Measurements from ENCODE around the gene LILRA5.
"Not testable (repeated sequence)": the region's sequence is repeated elsewhere in the genome, so short reads cannot be mapped to it uniquely, and the experiment has no call there.

Gene LILRA5

DNA sequence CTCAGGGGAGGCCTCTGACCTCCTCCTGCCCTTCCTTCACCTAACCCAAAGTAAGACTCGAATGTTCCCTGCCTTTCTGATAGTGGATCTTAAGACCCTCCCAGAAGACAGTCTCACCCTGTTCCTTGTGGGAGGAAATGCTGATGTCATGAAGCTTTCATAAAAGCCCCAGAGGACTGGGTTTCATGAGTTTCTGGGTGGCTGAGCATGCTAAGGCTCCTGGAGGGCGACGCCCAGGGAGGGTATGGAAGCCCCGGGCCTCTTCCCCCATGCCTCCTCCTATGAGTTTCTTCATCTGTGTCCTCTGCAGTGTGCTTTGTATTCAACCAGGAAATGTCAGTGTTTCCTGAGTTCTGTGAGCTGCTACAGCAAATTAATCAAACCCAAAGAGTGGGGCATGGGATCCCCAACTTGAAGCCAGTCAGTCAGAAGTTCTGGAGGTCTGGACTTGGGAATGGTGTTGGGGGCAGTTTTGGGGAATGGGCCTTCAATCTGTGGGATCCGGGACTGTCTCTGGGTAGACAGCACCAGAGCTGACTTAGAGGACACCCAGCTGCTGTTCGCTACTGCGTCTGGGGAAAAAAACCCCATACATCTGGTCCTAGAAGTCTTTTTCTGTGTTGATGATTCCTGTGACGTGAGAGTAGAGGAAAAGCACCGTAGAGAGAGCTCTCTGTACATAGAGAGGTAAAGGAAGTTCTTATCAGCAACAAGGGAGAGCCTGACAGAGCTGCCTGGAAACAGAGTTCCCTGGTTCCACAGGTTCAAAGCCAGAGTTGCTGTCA lies 30.1 kb downstream of the LILRA5 start:
- TF ChIP-seq, protein P1, sequence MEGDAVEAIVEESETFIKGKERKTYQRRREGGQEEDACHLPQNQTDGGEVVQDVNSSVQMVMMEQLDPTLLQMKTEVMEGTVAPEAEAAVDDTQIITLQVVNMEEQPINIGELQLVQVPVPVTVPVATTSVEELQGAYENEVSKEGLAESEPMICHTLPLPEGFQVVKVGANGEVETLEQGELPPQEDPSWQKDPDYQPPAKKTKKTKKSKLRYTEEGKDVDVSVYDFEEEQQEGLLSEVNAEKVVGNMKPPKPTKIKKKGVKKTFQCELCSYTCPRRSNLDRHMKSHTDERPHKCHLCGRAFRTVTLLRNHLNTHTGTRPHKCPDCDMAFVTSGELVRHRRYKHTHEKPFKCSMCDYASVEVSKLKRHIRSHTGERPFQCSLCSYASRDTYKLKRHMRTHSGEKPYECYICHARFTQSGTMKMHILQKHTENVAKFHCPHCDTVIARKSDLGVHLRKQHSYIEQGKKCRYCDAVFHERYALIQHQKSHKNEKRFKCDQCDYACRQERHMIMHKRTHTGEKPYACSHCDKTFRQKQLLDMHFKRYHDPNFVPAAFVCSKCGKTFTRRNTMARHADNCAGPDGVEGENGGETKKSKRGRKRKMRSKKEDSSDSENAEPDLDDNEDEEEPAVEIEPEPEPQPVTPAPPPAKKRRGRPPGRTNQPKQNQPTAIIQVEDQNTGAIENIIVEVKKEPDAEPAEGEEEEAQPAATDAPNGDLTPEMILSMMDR (IDR thresholded peaks at IDR 0.05; ENCODE audit: insufficient read depth, low read depth, low read length, missing control alignments), result no peak
- no peak overlapping the region for H3K4me3 ChIP-seq (ENCODE audit: low read depth, low read length)
- peak; percentile 5 for DNase-seq (ENCODE audit: low read depth)

DNA sequence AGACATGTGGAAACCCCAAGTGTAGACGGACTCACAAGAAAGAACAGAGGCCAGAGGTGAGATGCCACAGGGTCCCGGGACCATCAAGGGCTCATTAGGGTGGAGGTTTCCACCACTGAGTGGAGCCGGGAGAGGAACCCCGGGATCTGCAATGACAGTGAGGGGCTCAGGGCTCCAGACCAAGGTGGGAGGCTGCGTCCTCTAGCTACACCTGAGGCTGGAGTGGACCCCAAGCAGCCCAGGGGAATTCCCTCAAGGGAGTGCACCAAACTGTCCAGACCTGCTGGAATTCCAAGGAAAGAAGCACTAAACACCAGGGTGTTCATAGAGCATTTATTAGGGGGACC lies 31.3 kb downstream of the LILRA5 start:
- DNase-seq (ENCODE audit: low read depth); H3K4me3 ChIP-seq (ENCODE audit: low read depth, low read length): not testable (repeated sequence)

DNA sequence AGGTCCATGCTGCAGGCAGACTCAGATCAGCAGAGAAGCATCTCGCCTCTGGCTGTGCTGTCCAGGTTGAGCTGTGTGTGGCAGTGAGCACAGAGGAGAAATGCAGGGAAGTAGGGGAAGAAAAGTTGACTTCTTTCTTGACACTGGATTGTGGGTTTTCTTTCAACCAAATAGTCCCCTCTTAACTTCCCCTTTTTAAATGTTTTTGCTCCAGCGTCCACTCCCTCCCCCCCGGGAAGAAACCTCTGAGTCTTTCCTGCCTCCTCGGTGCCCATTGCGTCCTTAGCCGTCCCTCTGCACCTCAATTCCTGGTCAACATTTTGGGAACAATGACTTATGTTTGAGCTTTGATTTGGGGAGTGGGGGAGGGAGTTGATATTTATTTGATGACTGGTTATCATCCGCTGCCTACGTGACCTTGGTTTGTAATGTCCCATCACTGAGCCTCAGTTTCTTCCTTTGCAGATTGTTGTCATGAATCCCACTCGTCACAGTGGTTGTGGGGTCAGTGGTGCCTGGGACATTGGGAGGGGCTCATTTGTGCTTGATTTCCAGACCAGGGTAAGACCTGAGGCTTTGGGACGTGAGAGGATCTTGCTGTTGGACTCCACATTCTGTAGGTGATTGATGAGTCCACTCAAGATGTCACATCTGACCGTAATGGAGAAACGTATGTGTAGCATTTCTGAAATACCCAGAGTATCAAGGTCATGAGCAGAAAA lies 31.8 kb downstream of the LILRA5 start, which contains the start of gene LILRB2:
Gene LILRB2 (minus strand): TSS at position 104 of the 722 bp plus-strand sequence. CDS start 614 bp downstream, outside the sequence.
- no peak for DNase-seq (ENCODE audit: low read depth)
- H3K4me3 ChIP-seq (ENCODE audit: low read depth, low read length), result no peak within 1 kb of the TSS
- TF ChIP-seq, protein P1 (IDR thresholded peaks at IDR 0.05; ENCODE audit: insufficient read depth, low read depth, low read length, missing control alignments), result no peak

DNA sequence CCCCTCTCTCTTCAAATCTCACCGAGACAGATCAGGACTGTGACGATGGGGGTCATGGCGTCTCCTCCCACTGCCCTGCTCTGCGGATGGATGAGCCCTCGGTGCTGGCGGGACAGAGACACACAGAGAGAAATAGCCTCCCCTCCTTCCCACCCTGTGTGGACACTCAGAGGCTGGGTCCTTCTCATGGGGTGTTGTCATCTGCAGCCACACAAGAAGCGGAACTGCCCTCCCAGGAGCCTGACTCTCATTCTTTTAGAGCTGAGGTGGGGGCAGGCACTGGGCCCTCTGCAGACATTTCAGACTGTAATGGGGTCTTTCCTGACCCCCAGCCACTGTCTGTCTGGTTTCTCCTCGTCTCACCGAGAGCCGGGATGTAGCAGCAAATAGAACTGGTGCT lies 32.5 kb downstream of the LILRA5 start:
- H3K4me3 ChIP-seq (ENCODE audit: low read depth, low read length); DNase-seq (ENCODE audit: low read depth): not testable (repeated sequence)

DNA sequence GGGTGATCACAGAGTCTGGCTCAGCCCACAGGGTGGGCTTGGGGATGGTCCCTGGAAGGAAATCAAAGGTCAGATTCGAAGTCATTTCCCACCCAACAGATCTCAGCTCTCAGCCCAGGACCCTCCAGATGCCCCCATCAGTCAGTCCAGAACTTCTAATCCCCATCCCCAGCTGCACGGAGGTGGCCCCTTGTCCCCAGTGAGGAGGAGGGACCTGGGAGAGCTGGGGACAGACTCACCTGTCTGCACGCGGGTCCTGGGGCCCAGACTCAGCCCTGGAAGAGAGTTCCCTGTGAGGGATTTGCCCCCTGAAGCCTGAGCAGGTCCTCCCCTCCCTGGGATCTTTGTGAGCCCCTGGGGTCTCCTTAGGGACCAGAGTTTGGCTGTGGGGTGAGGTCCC lies 32.9 kb downstream of the LILRA5 start:
- not testable (repeated sequence) for H3K4me3 ChIP-seq (ENCODE audit: low read depth, low read length); DNase-seq (ENCODE audit: low read depth)

DNA sequence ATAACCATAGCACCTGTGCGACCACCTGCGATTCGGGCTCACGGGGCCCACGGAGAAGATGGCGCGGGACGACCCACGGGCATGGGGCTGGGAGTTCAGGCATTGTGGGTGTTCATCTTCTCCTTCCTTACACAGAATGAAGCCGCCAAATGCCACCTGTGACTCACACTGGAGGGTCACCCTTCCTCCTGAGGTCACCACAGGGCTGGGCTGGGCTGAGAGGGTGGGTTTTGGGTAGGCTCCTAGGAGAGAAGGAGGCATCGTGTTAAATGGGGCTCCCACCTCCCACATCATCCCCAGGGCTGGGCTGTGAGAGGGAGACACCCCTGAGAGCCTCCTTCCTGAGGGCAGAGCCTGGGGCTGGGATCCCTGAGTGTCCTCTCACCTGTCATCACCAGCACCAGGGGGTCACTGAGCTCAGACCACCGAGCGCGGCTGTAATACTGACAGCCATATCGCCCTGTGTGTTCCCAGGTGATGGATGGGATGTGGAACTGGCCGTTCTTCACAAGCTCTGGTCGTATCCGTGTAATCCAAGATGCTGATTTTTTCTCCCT lies 33.5 kb downstream of the LILRA5 start:
- TF ChIP-seq, protein P1 (IDR thresholded peaks at IDR 0.05; ENCODE audit: insufficient read depth, low read depth, low read length, missing control alignments), result no peak
- H3K4me3 ChIP-seq (ENCODE audit: low read depth, low read length), result no peak overlapping the region
- no peak for DNase-seq (ENCODE audit: low read depth)

DNA sequence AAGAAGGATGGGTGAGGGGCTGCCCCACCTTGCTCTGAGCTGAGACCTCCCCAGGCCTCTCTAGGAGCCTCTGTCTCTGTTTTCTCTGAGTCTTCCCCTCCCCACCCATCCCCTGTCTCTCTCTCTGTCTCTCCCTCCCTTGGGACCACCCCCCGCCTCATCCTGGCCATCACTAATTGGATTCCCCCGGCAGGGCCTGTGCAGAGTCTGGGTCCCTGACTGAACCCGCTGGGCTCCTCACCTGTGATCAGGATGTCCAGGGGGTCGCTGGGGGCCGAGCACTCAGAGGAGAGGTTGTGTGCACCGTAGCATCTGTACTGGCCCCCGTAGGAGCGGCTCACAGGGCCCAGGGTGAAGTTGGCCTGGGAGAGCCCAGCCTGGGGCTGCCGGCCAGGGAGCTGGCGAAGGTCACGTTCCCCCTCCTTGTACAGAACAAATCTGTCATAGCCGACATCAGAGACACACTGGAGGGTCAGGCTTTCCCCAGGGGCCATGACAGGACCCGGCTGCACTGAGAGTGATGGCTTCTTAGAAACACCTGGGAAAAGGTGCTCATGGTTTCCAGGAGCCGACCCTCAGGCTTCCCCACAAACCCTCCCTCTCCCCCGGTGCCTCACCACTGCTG lies 34.3 kb downstream of the LILRA5 start:
- not testable (repeated sequence) for DNase-seq (ENCODE audit: low read depth); H3K4me3 ChIP-seq (ENCODE audit: low read depth, low read length)

DNA sequence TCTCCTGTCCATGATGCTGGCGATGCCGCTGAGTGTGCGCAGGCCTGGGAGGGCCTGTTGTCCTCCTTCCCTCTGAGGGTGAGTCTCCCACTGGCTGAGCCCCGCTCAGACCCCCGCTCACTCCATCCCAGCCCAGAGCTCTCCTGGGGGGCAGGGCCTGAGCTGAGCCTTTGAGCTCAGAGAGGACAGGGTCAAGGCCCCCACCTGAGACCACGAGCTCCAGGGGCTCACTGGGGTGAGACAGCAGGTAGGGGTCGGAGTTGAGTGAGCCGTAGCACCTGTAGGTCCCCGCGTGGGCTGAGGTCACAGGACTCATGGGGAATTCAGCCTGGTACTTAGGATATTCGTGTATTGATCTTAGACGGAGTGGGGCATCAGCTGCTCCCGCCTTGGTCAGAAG lies 34.9 kb downstream of the LILRA5 start:
- not testable (repeated sequence) for H3K4me3 ChIP-seq (ENCODE audit: low read depth, low read length); DNase-seq (ENCODE audit: low read depth)

DNA sequence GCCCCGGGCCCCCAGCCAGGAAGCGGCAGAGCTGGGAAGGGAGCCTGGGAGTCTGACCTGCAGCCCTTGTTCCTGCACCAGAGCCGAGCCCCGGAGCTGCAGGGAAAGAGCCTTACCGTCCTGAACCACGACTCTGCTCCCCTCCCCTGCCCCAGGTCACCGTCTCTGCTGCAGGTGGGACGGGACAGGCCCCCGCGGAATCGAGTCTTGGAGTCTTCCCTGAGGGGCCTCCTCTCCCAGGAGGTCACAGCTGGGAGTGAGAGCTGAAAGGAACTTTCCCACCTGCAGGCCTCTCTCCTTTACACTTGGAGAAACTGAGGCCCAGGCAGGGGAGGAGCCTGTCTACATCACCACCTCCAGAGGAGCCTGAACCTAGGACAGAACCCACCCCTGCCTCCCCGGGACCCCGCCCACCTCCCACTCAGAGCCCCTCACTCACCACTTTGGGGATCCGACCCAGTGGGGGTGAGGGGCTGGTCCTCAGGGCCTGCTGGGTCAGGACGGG lies 35.8 kb downstream of the LILRA5 start:
- not testable (repeated sequence) for H3K4me3 ChIP-seq (ENCODE audit: low read depth, low read length); DNase-seq (ENCODE audit: low read depth)

DNA sequence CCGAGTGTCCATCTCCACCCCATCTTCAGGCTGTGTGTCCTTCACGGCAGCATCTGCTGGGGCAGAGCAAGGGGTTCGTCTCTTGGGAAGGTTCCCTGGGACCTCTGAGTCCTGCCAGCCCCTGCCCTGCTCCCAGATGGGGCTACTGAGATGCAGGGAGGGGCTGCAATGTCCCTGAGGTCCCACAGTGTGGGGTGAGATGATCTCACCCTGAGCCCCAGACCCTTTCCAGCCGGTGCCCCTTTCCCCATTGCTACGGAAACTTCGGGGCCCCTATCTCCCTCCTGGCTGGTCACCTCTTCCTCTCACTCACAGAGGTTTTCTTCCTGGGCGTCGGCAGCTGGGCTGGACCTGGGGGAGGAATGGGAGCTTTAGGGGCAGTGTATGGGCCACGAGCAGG lies 37.0 kb downstream of the LILRA5 start:
- TF ChIP-seq, protein P1 (IDR thresholded peaks at IDR 0.05; ENCODE audit: insufficient read depth, low read depth, low read length, missing control alignments), result no peak
- no peak overlapping the region for H3K4me3 ChIP-seq (ENCODE audit: low read depth, low read length)
- DNase-seq (ENCODE audit: low read depth), result no peak

DNA sequence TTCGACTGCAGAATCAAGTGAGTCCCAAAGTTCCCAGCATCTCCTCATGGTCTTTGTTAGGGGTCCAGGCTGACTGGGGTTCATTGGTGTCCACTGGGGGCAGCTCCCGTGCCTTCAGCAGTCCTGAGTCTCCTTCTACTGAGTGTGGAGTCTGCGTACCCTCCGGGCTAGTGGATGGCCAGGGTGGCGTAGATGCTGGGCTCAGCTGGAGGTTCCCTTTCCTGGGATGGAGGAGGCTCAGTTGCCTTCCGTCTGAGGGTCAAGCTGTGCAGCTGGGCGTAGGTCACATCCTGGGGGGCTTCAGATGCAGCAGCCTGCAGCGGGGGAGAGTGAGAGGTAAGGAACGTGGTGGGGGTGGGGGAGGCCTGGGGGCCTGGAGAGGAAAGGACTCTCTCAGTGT lies 38.5 kb downstream of the LILRA5 start:
- H3K4me3 ChIP-seq (ENCODE audit: low read depth, low read length); DNase-seq (ENCODE audit: low read depth): not testable (repeated sequence)
